GM21737 (cell line): Measurements from ENCODE around the gene MPP3.

Source experiments
- ATAC-seq: cut with Tn5 transposase; IDR thresholded peaks from one replicate; pipeline ENCODE4 v1.9.1; 2021; ENCODE audit warnings: mild to moderate bottlenecking, moderate library complexity; ENCODE audit not compliant: unreplicated experiment

MPP3 gene

DNA sequence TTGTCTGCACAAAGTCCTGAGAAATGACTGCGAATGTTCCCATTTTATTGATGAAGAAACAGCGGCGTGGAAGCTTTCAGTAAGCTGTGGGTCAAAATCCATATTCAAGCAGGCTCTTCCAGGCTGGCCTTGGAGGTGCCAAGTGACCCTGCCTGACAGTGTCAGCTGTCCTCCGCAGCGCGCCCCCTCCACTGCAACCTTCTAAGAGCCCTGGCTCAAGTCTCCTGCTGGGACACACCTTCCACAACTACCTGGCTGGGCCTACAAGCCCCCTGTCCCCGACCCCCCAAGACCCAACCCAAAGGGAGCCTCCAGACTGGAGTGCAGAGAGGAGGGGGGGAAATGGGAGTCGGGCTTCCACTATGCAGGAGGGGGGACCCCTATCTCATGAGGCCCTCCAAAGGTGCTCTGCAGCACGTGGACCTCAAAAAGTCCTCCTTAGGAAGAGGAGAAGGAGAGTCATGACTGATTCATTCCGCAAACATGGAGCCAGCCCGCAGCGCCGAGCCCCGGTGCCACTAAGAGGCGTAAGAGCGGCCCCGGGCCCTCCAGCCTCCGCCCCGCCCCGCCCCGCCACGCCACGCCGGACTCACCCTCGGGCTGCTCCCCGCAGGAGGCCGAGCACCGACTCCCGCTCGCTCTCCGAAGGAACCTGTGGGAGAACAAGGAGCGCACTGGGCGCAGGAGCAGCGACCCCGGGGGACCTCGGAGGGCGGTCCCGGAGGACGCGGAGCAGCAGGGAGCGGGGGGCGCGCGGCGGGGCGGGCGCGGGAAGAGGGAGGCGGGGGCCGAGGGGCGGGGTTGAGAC, 574 bp downstream of the MPP3 start:
- no peak for ATAC-seq

- ATAC-seq, result no peak
Observed at GRCh38 chr17:43831633-43832032, 1.3 kb downstream of the MPP3 start.

GRCh38 chr17:43830510-43831140, 2.3 kb downstream of the MPP3 start:
- no peak for ATAC-seq

DNA sequence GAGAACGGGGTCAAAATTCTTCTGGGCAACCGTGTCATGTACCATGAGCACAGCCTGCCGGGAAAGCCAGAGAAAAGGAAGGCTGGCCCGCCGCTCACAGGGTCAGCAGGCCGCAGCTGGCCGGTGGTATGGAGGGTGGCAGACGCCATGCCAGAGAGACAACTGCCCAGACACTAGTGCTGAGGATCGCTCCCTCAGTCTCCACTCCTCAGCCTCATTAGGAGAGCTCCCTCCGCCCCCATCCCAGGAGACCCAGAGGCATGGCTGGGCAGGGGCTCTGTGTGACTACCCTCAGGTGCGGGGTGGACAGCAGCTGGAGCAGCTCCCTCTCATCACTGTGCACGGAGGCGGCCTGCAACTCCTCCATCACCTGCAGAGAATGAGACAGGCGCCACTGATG, 3.2 kb downstream of the MPP3 start:
- ATAC-seq, result no peak

DNA sequence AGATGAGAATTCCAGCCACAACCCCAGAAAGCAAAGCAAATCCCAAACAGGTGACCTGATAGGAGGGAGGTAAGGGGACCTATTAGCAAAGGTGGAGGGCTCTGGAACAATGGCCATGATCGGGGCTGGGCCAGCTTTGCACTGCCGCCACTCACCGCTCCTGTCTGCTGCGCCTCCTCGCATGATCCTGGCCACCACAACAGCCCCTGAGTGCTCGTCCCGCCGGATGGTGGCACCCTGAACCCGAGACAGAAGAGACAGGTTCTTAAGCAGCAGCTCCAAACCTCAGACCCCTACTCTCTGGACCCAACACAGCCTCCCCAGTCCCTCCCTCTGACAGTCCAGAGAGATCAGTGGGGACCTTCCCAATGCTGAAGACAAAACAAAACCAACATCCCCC, 5.3 kb downstream of the MPP3 start:
- no peak for ATAC-seq

DNA sequence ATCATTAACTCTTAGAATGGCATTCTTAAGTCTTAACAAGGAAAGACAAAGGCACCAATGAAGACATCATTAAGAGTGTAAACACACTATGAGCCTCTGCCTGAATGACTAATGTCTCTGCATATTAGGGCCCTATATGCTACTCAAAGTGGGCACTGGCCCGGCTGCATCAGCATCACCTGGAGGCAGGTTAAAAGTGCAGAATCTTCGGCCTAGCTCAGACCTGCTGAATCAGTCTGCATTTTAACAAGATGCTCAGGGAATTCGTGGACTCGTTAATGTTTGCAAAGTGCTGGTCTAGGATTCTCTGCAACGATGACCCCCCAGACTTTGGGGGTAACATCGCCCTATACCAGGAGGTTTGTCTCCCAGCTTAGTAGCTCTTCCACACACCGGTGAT, 6.7 kb downstream of the MPP3 start:
- ATAC-seq, result no peak

DNA sequence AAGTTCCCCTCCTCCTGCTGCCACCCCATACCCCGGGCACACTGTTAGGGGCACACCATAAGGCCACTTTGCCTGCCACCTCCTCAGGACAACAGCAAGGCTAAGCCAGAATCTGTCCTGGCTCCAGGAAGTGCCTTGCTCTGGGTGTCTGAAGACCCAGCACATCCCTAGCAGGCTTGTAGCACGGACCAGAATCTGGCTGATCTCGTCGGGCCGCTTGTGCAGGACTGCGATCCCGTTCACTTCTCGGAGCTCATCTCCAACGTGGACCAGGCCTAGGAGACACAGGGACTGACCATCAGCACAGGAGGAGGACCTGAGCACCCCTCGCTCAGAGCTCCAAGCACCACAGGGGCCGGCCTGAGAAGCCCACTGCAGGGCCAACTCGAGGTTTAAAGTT, 7.4 kb downstream of the MPP3 start:
- no peak for ATAC-seq

GRCh38 chr17:43823350-43824084, 9.4 kb downstream of the MPP3 start:
- ATAC-seq, result no peak

DNA sequence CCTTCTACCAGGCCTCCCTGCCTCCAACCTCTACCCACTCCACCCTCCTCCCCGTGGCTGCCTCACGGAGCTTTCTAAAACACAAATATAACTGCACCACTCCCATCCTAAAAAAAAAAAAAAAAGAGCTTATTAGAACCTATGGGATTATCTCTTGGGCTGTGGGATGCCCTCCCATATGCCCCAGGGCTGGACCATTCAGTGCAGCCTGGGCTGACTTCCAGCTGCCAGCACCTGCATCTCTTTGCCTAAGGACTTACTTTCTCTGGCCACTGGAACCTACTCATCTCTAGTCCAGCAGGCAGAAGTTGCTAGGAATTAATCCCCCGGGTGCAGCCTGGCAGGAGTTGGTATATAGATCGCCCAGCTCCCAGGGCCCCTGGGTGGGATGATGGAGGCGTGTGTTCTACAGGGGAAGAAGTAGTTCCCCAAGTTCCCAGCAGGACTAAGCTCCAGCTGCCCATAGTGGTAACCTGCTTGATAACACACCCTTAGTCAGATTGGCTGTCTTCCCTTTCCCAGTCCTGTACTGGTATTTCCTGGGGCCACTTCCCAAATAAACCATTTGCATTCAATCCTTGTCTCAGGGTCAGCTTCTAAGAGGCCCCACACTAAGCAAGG, 10.3 kb downstream of the MPP3 start:
- ATAC-seq, result no peak

GRCh38 chr17:43820759-43821158, 12.2 kb downstream of the MPP3 start:
- ATAC-seq, result no peak

DNA sequence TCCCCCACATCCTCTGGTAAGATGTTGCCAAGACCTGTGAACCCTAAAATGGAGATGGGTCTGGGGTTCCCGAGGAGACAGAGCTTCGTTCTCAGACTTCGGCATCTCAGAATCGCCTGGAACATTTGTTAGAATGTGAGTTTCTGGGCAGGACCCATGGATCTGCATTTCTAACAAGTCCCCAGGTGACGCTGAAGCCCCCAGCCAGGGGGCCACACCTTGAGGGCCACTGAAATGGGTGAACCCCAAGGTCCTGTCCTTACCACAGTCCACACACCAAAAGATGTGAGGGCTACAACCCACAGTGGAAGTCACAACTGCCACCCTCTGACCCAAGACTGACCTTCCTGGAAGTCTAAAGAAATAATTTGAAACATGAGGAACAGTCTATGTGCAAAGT, 14.0 kb downstream of the MPP3 start:
- ATAC-seq, result no peak

DNA sequence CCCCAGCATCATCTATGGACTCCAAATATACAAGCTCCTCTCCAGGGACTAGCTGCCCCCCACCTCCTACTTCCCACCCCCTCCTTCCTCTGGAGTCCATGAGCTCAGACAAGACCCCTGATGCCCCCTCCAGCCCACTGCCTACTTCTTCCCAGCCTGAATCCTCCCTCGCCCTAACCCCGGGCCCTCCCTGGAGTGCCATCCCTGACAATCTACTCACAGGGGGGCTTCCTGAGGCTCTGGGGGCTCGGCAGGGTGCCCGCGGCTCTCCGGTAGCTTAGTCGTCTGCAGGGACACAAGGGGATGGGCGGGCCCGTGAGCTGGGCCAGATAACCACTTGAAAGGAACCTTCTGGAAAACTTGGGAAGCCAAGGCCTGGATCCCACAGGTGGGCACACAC, 15.1 kb downstream of the MPP3 start:
- ATAC-seq, result no peak

DNA sequence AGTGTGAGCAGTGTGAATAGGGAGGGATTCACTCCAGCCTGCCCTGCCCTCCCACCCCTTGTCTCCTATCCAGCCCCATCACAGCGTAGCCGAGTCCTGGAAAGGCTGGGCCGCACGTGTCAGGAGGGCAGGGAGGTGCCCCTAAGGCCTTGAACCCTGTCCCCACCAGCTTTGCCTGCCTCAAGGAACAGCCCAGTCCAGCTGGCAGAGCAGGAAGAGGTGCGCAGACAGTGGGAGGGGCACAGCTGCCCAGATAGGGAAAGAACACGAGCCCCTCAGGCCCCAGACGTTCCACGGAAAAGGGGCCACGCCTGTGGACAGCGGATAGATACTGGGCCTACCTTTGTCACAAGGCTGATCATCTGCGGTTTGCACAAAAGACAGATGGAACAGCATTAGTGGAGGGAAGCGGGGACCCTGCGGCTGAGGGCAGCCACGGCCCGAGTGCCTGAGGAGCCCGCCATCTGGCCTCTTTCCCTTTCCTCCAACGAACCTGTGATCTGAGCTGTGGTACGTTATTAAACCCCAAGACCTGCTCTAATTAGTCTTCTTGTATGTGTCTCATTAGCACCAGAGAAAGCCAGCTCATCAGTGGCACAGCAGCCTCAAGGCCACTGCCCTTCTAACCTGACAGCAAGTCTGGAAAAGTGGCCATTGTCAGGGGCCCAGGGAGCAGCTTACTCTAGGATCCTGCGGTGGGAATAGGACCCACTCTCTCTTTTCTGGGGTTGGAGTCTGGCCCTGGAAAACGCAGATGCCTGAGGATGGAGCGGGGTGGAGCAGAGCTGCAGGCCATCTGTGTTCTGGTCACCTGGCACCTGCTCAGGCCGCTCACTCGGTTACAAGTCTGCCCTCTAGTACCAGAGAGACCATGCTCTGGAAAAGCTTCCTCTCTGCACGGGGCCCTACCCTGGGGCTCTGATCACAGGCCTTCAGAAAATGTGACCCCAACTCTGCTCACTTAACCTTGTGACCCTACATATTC, 16.3 kb downstream of the MPP3 start:
- no peak for ATAC-seq

DNA sequence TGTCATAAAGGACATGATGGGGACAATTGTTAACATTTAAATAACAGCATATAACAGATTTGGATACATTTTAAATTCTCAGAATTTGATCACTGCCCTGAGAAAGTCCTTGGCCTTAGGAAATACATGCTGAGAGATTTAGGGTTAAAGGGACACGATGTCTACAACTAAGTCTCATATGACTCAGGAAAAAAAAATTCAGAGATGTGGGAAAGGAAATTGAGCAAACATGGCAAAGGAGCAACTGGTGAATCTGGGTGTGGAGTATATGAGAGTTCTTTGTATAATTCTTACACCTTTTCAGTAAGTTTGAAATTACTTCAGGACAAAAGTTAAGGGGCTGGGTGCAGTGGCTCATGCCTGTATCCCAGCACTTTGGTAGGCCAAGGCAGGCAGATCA, 18.2 kb downstream of the MPP3 start:
- no peak for ATAC-seq

GRCh38 chr17:43814026-43814425, 18.9 kb downstream of the MPP3 start:
- no peak for ATAC-seq

- no peak for ATAC-seq
Observed at GRCh38 chr17:43813386-43813785, 19.6 kb downstream of the MPP3 start.

DNA sequence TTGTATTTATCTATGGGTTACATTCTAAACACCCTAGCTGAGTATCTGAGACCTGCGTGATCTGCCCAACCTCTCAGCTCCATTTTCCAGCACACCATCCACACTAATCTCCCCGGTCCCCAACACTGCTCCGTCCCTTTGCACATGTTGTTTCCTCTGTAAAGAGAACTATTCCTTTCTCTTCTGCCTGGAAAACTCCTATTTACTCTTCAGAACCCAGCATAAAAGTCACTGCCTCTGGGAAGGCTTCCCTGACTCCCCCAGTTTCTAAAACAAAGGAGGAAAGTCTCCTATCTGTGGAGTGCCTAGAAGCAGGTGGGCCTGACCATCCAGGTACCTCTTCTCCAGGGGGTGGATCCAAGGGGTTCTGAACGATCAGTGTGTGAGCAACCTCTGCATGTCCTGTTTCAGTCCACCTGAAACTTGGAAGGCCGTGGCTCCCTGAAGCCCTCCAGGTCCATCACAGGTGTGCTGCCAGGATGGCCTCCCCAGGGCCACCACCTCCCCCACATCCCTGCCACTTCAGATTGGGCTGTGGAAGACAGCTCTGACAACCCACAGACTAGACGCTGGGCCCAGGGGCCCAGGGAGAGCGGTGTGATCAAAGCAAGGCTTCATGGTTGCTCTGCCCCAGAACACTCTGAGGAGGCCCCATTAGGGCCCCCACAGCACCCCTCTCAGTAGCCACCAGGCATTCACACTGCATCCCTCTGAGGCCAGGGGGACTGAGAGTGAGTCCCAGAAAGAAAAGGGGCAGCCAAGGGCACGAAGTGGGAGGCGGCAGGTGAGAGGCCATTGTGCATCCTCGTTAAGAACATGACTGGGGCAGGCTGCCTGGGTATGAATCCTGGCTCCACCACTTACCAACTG, 20.3 kb downstream of the MPP3 start:
- no peak for ATAC-seq

DNA sequence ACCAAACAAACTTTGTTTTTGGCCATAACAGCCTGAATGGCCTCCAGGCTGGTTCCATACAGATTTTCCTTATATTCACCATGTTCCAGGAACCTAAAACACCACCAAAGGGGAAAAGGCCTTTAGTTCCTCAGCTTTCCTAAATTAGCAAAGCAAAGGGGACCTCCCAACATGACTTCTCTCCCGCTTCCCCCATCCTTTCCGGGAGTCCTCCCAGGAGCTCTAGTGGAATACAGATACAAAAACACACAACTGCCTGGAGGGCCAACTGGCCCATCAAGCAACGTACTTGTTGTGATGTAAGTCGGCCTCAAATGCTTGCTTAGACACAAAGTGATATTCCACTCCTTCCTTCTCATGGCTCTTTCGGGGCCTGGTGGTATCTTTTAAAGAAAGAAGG, 22.1 kb downstream of the MPP3 start:
- ATAC-seq, result no peak

DNA sequence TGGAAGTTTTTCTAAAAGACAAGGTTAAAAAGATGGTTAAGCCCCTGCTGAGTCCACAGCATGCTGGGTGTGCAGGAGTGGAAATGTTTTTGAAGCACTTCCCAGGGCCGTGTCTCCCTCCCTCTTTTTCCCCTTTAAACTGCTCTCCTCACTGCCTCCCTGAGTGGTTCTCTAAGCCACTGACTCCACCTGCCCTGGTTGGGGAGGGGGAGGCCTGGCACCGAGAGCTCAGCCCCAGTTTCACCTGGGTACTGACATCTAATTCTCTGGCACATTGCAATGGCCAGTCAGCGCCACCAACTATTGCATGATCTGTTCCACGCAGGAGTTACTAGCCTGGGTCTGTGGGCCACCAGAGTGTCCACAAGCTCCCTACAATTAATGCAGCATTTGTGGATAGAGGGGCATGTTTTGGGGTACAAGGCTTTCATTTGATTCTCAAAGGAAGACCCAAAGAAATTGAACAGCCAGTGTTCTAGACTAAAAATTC, 22.7 kb downstream of the MPP3 start:
- no peak for ATAC-seq
